HepG2 (cell line): Measurements from ENCODE around the gene HARBI1. TPM values are rescaled to one million over a fixed set of nuclear protein-coding genes. Genes with fewer than 3 reads are reported as not detected.

Experiments used
- CEBPB ChIP-seq: IDR thresholded peaks from 2 replicates; pipeline ENCODE4 v1.6.1; 2011; ENCODE audit warnings: low read depth, low read length, improper control_type of control experiment, borderline replicate concordance
- DMAP1 ChIP-seq: IDR thresholded peaks from 2 replicates; pipeline ENCODE4 v1.6.1; 2016
- ETV5 ChIP-seq: IDR thresholded peaks from 2 replicates; pipeline ENCODE4 v1.6.1; 2018; ENCODE audit warnings: missing biosample characterization, missing genetic modification reagents, inconsistent platforms, borderline replicate concordance
- GABPA ChIP-seq, 2 experiments: IDR thresholded peaks; 2 replicates each; pipeline ENCODE4 v1.6.1; 2011 to 2016; ENCODE audit warnings: low read depth in 2 of 2, low read length in 1 of 2, missing biosample characterization in 1 of 2, missing genetic modification characterization in 1 of 2
- GATA4 ChIP-seq: sonication (generic); IDR thresholded peaks from 2 replicates; pipeline ENCODE4 v1.6.1; 2016; ENCODE audit warnings: antibody characterized with exemption, low read depth, borderline replicate concordance
- MIER3 ChIP-seq: IDR thresholded peaks from 2 replicates; pipeline ENCODE4 v1.6.1; 2016; ENCODE audit warnings: missing compliant biosample characterization, borderline replicate concordance
- ZFP36L1 ChIP-seq: sonication (generic); formaldehyde crosslinking; IDR thresholded peaks from 2 replicates; pipeline ENCODE4 v1.8.0; 2022; ENCODE audit warnings: mild to moderate bottlenecking, missing genetic modification reagents, moderate library complexity
- ZNF12 ChIP-seq: sonication (generic); formaldehyde crosslinking; IDR thresholded peaks from 2 replicates; pipeline ENCODE4 v1.5.0; 2020; ENCODE audit warnings: missing genetic modification reagents
- ZNF547 ChIP-seq: sonication (generic); formaldehyde crosslinking; IDR thresholded peaks from 2 replicates; pipeline ENCODE4 v1.5.1; 2020; ENCODE audit warnings: mild to moderate bottlenecking, missing genetic modification reagents
- ZNF629 ChIP-seq: sonication (generic); formaldehyde crosslinking; conservative IDR thresholded peaks from 2 replicates; pipeline ENCODE4 v1.5.0; 2020; ENCODE audit warnings: missing genetic modification reagents
- ZNF709 ChIP-seq: sonication (generic); formaldehyde crosslinking; IDR thresholded peaks from 2 replicates; pipeline ENCODE4 v1.5.0; 2020; ENCODE audit warnings: mild to moderate bottlenecking, missing genetic modification reagents
- ZNF720 ChIP-seq: sonication (generic); formaldehyde crosslinking; IDR thresholded peaks from 2 replicates; pipeline ENCODE4 v1.4.0; 2020; ENCODE audit warnings: missing genetic modification reagents
- ZNF749 ChIP-seq: sonication (generic); formaldehyde crosslinking; IDR thresholded peaks from 2 replicates; pipeline ENCODE4 v1.8.0; 2022; ENCODE audit warnings: mild to moderate bottlenecking, missing genetic modification reagents, moderate library complexity, borderline replicate concordance
- ZNF777 ChIP-seq: sonication (generic); formaldehyde crosslinking; IDR thresholded peaks from 2 replicates; pipeline ENCODE4 v1.4.0; 2020; ENCODE audit warnings: missing genetic modification reagents
- ZNF841 ChIP-seq: sonication (generic); formaldehyde crosslinking; IDR thresholded peaks from 2 replicates; pipeline ENCODE4 v1.8.1; 2023; ENCODE audit warnings: missing genetic modification reagents, borderline replicate concordance
- polyA plus RNA-seq, 8 experiments: library from polyadenylated mRNA; depleted of rRNA in 3 of 8; stranded (reverse) in 7 of 8; unstranded in 1 of 8; fragments of >200 nt; fragmentation: Illumina TruSeq in 4 of 8; extraction: Trizol in 4 of 8; gene quantifications; 2 replicates each; pipeline versions ENCODE4 v1.2.1 to v1.2.3, GENCODE V29; 2011 to 2016; ENCODE audit warnings: low read depth in 4 of 8, missing spikeins in 1 of 8, mixed read lengths in 1 of 8; ENCODE audit not compliant: insufficient read depth in 1 of 8
- total RNA-seq, 5 experiments: library from RNA; depleted of rRNA; stranded (reverse); fragments of >200 nt; fragmentation: Illumina TruSeq; extraction: Trizol; gene quantifications; 2 replicates each; pipeline ENCODE4 v1.2.3, GENCODE V29; 2016; ENCODE audit warnings: low read depth in 1 of 5
- TF ChIP-seq, protein P1 (sequence below): sonication (generic); formaldehyde crosslinking; IDR thresholded peaks from 2 replicates; pipeline ENCODE4 v1.8.0; 2022; ENCODE audit warnings: missing genetic modification reagents, mild to moderate bottlenecking, inconsistent platforms, borderline replicate concordance
- TF ChIP-seq, protein P2 (sequence below): IDR thresholded peaks from 2 replicates; pipeline ENCODE4 v1.6.1; 2012; ENCODE audit warnings: low read length, improper control_type of control experiment
- TF ChIP-seq, protein P3 (sequence below): sonication (generic); formaldehyde crosslinking; conservative IDR thresholded peaks from 2 replicates; pipeline ENCODE4 v1.8.0; 2022; ENCODE audit warnings: mild to moderate bottlenecking, moderate library complexity, missing genetic modification reagents
- TF ChIP-seq, protein P4 (sequence below): sonication (generic); formaldehyde crosslinking; IDR thresholded peaks from 2 replicates; pipeline ENCODE4 v1.5.1; 2020; ENCODE audit warnings: missing genetic modification reagents, mild to moderate bottlenecking, borderline replicate concordance
- TF ChIP-seq, protein P5 (sequence below): IDR thresholded peaks from 2 replicates; pipeline ENCODE4 v1.6.1; 2016; ENCODE audit warnings: low read depth, control low read depth

Gene HARBI1
- total and polyA plus RNA-seq, 2 of the 13 experiments (the other 11 are each of a cell fraction or from before 2014, with no cell fraction given) = 2.5 to 4.8 TPM

DNA sequence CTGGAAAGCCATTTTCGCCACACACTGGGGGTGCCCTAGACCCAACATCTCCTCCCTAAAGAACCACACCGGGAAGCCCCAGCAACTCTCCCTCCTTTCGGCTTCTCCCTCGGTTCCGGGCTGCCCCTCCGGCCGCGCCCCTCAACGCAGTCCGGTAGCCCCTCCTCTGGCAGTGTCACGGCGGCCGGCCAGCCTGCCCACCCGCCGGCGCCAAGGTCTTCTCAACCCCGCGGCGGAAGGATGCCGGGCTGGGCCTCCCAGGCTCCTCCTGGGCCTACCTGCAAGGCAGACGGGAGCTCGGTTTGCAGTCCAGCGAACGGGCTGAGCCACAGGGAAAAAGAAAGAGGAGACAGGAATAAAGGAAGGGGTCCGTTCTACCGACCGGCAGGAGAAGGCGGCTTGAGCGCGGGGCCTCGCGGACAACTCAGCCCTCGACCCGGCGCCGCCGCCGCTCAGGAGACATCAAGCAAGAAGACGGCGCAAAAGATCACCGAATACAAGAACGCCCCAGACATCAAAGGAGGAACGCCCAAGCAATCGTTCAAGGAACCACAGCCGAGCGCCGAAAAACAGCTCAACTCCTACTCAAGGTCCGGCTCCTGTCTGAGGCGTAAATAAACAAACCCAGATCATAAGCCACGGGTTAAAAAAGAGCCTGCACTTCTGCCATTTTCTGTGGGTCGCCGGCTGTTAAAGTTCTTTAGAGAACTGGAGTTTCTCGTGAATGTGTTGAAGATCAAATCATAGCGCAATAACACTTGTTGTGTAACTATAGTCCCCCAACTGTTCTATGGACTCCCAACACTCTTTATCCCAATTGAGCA lies 23.3 kb downstream of the HARBI1 start, which contains the start of gene AMBRA1 (continued):
- TF ChIP-seq ZNF629 (CRISPR knock-in tag) (no peak), CEBPB (peak; percentile 21; the same call in 1 of the 2 replicates), ZNF709 (peak; percentile 53; the same call in 1 of the 2 replicates), GATA4 (no peak), MIER3 (peak; percentile 84; the same call in 1 of the 2 replicates), ZNF547 (0 out of 2 replicates have a peak, but pooled peaks have one; percentile 44), ZNF841 (CRISPR knock-in tag) (no peak), ZNF777 (CRISPR knock-in tag) (no peak), DMAP1 (0 out of 2 replicates have a peak, but pooled peaks have one; percentile 18), ZFP36L1 (no peak), GABPA (IDR thresholded peaks at IDR 0.05; ENCODE audit: low read depth, low read length) (no peak), GABPA (CRISPR knock-in tag; IDR thresholded peaks at IDR 0.05; ENCODE audit: low read depth) (peak; percentile 66), ZNF12 (CRISPR knock-in tag) (peak; percentile 85), ZNF749 (CRISPR knock-in tag) (no peak), ETV5 (CRISPR knock-in tag) (peak; percentile 32; the same call in 1 of the 2 replicates), ZNF720 (no peak)
- TF ChIP-seq, protein P1, sequence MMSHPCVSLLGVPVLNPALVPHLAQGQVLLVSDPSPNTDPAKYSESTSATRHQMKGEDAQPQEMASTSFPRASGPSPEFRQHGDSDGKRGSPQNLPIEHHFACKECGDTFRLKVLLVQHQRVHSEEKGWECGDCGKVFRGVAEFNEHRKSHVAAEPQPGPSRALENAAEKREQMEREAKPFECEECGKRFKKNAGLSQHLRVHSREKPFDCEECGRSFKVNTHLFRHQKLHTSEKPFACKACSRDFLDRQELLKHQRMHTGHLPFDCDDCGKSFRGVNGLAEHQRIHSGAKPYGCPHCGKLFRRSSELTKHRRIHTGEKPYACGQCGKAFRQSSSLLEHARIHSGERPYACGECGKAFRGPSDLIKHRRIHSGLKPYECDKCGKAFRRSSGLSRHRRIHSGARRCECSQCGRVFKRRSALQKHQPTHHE (CRISPR knock-in tag) = peak; percentile 79; the same call in 1 of the 2 replicates
- TF ChIP-seq, protein P2, sequence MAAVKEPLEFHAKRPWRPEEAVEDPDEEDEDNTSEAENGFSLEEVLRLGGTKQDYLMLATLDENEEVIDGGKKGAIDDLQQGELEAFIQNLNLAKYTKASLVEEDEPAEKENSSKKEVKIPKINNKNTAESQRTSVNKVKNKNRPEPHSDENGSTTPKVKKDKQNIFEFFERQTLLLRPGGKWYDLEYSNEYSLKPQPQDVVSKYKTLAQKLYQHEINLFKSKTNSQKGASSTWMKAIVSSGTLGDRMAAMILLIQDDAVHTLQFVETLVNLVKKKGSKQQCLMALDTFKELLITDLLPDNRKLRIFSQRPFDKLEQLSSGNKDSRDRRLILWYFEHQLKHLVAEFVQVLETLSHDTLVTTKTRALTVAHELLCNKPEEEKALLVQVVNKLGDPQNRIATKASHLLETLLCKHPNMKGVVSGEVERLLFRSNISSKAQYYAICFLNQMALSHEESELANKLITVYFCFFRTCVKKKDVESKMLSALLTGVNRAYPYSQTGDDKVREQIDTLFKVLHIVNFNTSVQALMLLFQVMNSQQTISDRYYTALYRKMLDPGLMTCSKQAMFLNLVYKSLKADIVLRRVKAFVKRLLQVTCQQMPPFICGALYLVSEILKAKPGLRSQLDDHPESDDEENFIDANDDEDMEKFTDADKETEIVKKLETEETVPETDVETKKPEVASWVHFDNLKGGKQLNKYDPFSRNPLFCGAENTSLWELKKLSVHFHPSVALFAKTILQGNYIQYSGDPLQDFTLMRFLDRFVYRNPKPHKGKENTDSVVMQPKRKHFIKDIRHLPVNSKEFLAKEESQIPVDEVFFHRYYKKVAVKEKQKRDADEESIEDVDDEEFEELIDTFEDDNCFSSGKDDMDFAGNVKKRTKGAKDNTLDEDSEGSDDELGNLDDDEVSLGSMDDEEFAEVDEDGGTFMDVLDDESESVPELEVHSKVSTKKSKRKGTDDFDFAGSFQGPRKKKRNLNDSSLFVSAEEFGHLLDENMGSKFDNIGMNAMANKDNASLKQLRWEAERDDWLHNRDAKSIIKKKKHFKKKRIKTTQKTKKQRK = no peak; the same call in 1 of the 2 replicates
- TF ChIP-seq, protein P3, sequence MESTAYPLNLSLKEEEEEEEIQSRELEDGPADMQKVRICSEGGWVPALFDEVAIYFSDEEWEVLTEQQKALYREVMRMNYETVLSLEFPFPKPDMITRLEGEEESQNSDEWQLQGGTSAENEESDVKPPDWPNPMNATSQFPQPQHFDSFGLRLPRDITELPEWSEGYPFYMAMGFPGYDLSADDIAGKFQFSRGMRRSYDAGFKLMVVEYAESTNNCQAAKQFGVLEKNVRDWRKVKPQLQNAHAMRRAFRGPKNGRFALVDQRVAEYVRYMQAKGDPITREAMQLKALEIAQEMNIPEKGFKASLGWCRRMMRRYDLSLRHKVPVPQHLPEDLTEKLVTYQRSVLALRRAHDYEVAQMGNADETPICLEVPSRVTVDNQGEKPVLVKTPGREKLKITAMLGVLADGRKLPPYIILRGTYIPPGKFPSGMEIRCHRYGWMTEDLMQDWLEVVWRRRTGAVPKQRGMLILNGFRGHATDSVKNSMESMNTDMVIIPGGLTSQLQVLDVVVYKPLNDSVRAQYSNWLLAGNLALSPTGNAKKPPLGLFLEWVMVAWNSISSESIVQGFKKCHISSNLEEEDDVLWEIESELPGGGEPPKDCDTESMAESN (CRISPR knock-in tag) = no peak; the same call in 1 of the 2 replicates
- TF ChIP-seq, protein P4, sequence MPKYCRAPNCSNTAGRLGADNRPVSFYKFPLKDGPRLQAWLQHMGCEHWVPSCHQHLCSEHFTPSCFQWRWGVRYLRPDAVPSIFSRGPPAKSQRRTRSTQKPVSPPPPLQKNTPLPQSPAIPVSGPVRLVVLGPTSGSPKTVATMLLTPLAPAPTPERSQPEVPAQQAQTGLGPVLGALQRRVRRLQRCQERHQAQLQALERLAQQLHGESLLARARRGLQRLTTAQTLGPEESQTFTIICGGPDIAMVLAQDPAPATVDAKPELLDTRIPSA = no peak
- TF ChIP-seq, protein P5, sequence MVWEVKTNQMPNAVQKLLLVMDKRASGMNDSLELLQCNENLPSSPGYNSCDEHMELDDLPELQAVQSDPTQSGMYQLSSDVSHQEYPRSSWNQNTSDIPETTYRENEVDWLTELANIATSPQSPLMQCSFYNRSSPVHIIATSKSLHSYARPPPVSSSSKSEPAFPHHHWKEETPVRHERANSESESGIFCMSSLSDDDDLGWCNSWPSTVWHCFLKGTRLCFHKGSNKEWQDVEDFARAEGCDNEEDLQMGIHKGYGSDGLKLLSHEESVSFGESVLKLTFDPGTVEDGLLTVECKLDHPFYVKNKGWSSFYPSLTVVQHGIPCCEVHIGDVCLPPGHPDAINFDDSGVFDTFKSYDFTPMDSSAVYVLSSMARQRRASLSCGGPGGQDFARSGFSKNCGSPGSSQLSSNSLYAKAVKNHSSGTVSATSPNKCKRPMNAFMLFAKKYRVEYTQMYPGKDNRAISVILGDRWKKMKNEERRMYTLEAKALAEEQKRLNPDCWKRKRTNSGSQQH (CRISPR knock-in tag) = no peak
